ENCODE data around the gene ATF4.
A peak's percentile ranks its signal among the peaks of the same experiment; 100 is the strongest.

Gene ATF4

DNA sequence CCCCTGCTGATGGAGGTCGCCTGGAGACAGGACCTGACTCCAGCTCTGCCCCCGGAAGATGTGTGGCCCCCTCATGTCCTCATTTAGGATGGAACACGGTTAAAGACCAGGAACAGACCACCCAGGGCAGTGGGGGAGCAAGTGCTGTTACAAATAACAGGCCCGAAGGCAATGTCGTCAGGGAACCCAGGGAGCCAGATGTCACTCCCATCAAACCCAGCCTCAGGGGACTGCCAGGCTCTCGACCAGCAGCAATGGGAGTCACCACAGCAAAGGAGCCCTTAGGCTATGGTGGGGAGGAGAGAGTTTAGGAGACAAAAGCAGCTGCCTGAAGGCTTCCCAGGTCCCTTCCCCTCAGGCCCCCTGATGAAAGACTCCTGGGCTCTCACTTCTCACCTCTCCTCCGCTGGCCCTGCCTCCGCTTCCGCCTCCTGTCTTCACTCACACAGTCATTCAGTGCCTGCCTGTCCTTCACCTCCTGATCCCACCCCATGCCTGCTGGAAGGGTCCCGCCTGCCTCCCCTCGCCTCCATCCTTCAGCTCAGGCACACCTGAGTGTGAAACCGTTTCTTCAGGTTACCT, 7.8 kb downstream of the ATF4 start:
- peak overlapping the region; percentile 35 to 43 for H3K9ac ChIP-seq (ENCODE audit: low read depth in 1 of 2, low read length in 2 of 2)

DNA sequence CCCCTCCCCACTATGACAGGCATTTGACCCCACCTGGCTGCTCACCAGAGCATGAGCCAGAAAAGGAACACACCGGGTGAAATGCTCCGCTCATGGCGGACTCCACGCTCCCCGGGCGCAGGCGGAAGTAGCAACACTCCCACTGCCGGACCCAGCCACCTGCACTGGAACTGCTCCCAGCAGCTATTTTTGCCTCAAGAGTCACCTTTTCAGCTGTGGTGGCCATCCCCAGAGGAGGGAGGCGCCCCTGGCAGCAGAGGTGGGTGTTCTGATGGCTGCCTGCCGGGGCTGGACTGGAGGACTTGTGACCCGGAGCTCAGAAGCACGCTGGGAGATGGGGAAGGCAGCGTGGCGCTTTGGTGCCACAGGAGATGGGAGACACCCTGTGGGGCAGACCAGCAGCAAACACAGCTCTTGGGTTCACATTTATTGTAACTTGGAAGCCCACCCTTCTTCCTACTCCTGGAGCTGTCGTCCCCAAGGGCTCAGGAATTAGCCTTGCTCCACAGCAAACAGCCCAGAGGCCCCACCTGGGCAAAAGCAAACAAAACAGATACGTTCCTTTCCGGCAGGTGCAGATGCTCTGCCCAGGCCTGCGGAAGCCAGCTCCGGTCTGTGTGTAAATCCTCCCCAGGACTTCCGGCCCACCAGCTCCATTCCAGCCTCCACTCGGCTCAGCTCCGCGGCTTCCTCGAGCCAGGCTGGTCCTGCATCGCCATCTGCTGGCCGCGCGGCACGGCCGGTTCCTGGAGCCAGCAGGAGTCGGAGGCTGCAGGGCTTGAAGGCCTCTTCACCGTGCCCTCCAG, 8.5 kb downstream of the ATF4 start:
- Histone ChIP-seq H3K4me1 (ENCODE audit: control insufficient read depth in 1 of 2, insufficient read depth in 2 of 2, low read length in 2 of 2) (peaks cover 47 to 68% of the 10 kb centered on the region in 2 donors), H3K27ac (ENCODE audit: low read depth, low read length) (peak overlapping the region; percentile 69), H3K4me3 (ENCODE audit: low read depth in 1 of 2, low read length in 2 of 2) (peak overlapping the region; percentile 10 to 65), H3K9me3 (ENCODE audit: control insufficient read depth in 1 of 2, low read length in 2 of 2) (no peaks in the 10 kb centered on the region), H3K9ac (ENCODE audit: low read depth in 1 of 2, low read length in 2 of 2) (peak overlapping the region; percentile 35 to 43), H3K27me3 (ENCODE audit: control insufficient read depth in 1 of 2, insufficient read depth in 2 of 2, low read length in 2 of 2) (no peaks in the 10 kb centered on the region), H3K36me3 (ENCODE audit: control insufficient read depth in 1 of 2, insufficient read depth in 2 of 2, low read length in 2 of 2) (peaks cover 15 to 33% of the 10 kb centered on the region in 2 donors)

More for the DNA sequence above, 7.8 kb downstream of the ATF4 start:
- H3K4me3 ChIP-seq (ENCODE audit: low read depth in 1 of 2, low read length in 2 of 2), result peak overlapping the region; percentile 10 to 65
- peaks cover 49 to 71% of the 10 kb centered on the region in 2 donors for H3K4me1 ChIP-seq (ENCODE audit: control insufficient read depth in 1 of 2, insufficient read depth in 2 of 2, low read length in 2 of 2)
- no peaks in the 10 kb centered on the region for H3K9me3 ChIP-seq (ENCODE audit: control insufficient read depth in 1 of 2, low read length in 2 of 2)
- H3K27me3 ChIP-seq (ENCODE audit: control insufficient read depth in 1 of 2, insufficient read depth in 2 of 2, low read length in 2 of 2), result no peaks in the 10 kb centered on the region
- peaks cover 18 to 37% of the 10 kb centered on the region in 2 donors for H3K36me3 ChIP-seq (ENCODE audit: control insufficient read depth in 1 of 2, insufficient read depth in 2 of 2, low read length in 2 of 2)
- peak overlapping the region; percentile 69 for H3K27ac ChIP-seq (ENCODE audit: low read depth, low read length)

DNA sequence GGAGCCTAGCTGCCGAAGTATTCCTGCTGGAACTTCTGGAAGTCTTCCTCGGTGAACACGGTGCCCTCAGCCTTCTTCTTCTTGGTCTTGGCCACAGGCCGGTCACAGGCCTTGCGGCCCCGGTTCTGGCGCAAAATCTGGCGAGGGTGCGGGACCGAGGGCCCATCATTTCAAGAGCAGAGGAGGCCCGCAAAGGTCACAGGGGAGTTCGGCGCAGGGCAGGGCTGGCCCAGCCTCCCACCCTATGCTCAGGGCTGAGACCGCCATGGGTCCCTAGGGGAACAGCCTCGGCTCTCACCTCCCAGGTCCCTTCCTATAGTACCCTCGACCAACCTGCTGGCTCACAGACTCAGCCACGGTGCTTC, 9.1 kb downstream of the ATF4 start:
- Histone ChIP-seq H3K4me1 (ENCODE audit: control insufficient read depth in 1 of 2, insufficient read depth in 2 of 2, low read length in 2 of 2) (peaks cover 48 to 65% of the 10 kb centered on the region in 2 donors), H3K4me3 (ENCODE audit: low read depth in 1 of 2, low read length in 2 of 2) (peak overlapping the region; percentile 23 to 65), H3K9ac (ENCODE audit: low read depth in 1 of 2, low read length in 2 of 2) (peak overlapping the region in 1 of 2 donors; percentile 15), H3K36me3 (ENCODE audit: control insufficient read depth in 1 of 2, insufficient read depth in 2 of 2, low read length in 2 of 2) (peaks cover 10 to 27% of the 10 kb centered on the region in 2 donors), H3K9me3 (ENCODE audit: control insufficient read depth in 1 of 2, low read length in 2 of 2) (no peaks in the 10 kb centered on the region), H3K27me3 (ENCODE audit: control insufficient read depth in 1 of 2, insufficient read depth in 2 of 2, low read length in 2 of 2) (no peaks in the 10 kb centered on the region), H3K27ac (ENCODE audit: low read depth, low read length) (no peak overlapping the region)

DNA sequence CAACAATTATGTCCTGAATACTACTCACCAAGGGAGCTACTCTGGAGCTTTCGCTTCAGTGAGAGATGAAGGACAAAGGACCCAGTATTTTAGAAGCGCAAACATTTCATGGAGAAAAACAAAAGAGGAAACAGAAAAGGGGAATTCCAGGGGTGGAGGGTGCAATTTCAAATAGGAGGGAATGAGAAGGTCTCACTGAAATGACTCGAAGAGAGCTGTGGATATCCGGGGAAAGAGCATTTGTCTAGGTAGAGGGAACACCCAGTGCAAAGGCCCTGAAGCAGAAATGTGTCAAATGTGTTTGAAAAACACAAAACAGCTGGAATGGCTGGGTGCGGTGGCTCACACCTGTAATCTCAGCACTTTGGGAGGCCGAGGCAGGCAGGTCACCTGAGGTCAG, 9.8 kb downstream of the ATF4 start:
- Histone ChIP-seq H3K27ac (ENCODE audit: low read depth, low read length) (no peak overlapping the region), H3K4me3 (ENCODE audit: low read depth in 1 of 2, low read length in 2 of 2) (peak overlapping the region in 1 of 2 donors; percentile 3), H3K4me1 (ENCODE audit: control insufficient read depth in 1 of 2, insufficient read depth in 2 of 2, low read length in 2 of 2) (peaks cover 51 to 68% of the 10 kb centered on the region in 2 donors), H3K9me3 (ENCODE audit: control insufficient read depth in 1 of 2, low read length in 2 of 2) (no peaks in the 10 kb centered on the region), H3K9ac (ENCODE audit: low read depth in 1 of 2, low read length in 2 of 2) (no peak overlapping the region), H3K27me3 (ENCODE audit: control insufficient read depth in 1 of 2, insufficient read depth in 2 of 2, low read length in 2 of 2) (no peaks in the 10 kb centered on the region), H3K36me3 (ENCODE audit: control insufficient read depth in 1 of 2, insufficient read depth in 2 of 2, low read length in 2 of 2) (peaks cover 9 to 21% of the 10 kb centered on the region in 2 donors)

DNA sequence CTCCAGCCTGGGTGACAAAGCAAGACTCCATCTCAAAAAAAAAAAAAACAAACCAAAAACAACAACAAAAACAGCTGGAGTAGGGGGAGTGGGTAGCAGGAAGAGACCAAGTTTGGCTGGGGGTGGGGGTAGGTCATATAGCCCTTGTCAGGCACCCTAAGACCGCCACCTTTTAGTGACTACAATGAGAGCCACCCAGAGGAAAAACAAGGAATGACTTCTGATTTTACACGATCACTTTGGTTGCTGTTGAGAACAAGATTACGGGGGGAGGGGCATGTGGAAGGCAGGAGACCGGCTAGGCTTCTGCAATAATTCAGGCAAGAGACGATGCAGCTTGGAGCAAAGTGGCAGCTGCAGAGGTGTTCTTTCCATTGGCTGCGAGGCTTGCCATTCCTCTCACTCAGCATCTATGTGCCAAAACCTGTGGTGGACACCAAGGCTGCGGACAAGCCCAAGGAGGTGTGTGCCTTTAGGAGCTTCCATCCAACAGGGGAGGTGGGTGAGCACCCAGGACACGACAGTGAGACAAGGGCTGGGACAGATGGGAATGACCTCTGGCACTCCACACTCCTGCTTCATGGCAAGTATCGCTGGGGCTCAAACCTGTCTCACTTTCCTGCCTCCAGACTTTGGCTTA, 10.4 kb downstream of the ATF4 start:
- peak overlapping the region; percentile 85 to 96 for H3K4me3 ChIP-seq (ENCODE audit: low read depth in 1 of 2, low read length in 2 of 2)
- no peaks in the 10 kb centered on the region for H3K9me3 ChIP-seq (ENCODE audit: control insufficient read depth in 1 of 2, low read length in 2 of 2)
- H3K4me1 ChIP-seq (ENCODE audit: control insufficient read depth in 1 of 2, insufficient read depth in 2 of 2, low read length in 2 of 2), result peaks cover 51 to 63% of the 10 kb centered on the region in 2 donors
- no peaks in the 10 kb centered on the region for H3K27me3 ChIP-seq (ENCODE audit: control insufficient read depth in 1 of 2, insufficient read depth in 2 of 2, low read length in 2 of 2)
- peaks cover 9 to 19% of the 10 kb centered on the region in 2 donors for H3K36me3 ChIP-seq (ENCODE audit: control insufficient read depth in 1 of 2, insufficient read depth in 2 of 2, low read length in 2 of 2)
- no peak overlapping the region for H3K27ac ChIP-seq (ENCODE audit: low read depth, low read length)
- H3K9ac ChIP-seq (ENCODE audit: low read depth in 1 of 2, low read length in 2 of 2), result peak overlapping the region in 1 of 2 donors; percentile 16

DNA sequence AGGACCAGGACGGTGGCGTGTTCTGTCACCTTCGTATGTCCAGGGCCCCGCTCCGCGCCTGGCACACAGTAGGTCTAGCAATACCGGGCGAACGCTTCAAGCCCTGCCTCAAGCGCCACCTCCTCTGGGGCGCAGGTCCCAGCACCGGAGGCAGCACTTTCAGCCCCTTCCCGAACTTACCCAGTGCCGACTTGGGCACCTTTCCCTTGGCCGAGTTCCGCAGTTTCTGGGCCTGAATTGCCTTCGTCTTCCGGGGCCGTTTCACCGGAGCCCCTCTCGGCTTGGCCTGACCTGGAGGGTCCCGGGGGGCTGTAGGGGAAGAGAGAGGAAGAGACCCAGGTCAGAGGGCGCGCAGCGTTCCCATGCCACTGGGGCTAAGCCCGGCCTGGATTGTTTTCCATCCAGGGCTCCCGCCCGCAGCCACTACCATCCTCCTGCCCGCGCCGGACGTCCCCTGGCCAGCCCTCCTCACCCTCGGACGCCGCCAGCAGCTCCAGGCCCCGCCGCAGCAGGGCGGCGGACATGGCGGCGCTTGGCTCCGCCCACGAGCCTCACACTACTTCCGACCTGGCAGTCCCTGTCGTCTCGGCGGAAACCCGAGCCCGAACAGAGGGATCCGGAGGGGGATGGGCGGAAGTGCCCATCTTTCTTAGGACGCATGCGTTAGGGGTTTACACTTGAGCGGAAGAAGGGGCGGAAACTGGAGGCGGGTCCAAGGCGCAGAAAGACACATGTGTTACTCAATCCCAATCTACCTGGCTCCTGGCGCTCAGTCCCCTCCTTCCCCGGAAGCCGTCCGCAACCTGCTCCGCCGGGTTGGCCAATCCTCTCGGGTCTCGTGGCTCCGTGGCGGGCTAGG, 12.1 kb downstream of the ATF4 start, which contains the start of gene RPS19BP1:
Gene RPS19BP1, minus strand, starts transcription at position 534 of the 859 bp plus-strand sequence. Its CDS starts 10 bp downstream, at position 524.
- Histone ChIP-seq H3K27ac (ENCODE audit: low read depth, low read length) (peak within 1 kb of the TSS; percentile 82), H3K4me1 (ENCODE audit: control insufficient read depth in 1 of 2, insufficient read depth in 2 of 2, low read length in 2 of 2) (peaks cover 48 to 53% of the 10 kb centered on the region in 2 donors), H3K9ac (ENCODE audit: low read depth in 1 of 2, low read length in 2 of 2) (peak within 1 kb of the TSS; percentile 90 to 96), H3K36me3 (ENCODE audit: control insufficient read depth in 1 of 2, insufficient read depth in 2 of 2, low read length in 2 of 2) (peaks cover 9 to 19% of the 10 kb centered on the region in 2 donors), H3K9me3 (ENCODE audit: control insufficient read depth in 1 of 2, low read length in 2 of 2) (no peaks in the 10 kb centered on the region), H3K27me3 (ENCODE audit: control insufficient read depth in 1 of 2, insufficient read depth in 2 of 2, low read length in 2 of 2) (no peaks in the 10 kb centered on the region), H3K4me3 (ENCODE audit: low read depth in 1 of 2, low read length in 2 of 2) (peak within 1 kb of the TSS; percentile 85 to 96)

DNA sequence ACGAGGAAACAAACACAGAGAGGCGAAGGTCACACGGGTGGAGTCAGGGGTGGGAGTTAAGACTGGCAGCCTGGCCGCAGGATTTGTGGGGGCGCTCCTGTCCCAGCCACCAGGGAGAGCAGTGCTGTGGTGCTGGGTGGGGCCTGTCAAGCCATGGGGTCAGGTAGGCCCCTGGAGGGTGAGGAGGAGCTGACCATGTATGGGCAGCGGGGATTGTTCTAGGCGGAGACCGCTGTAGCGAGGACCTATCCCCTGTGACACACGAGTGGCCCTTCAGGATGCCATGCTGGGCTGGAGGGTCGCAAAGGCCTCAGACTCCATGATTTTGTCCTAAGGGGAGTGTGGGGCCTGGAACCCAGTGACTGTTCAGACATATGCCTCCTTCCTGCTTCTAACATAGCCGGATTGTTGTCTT, 13.7 kb downstream of the ATF4 start:
- H3K4me3 ChIP-seq (ENCODE audit: low read depth in 1 of 2, low read length in 2 of 2), result no peak overlapping the region
- H3K9me3 ChIP-seq (ENCODE audit: control insufficient read depth in 1 of 2, low read length in 2 of 2), result no peaks in the 10 kb centered on the region
- H3K27me3 ChIP-seq (ENCODE audit: control insufficient read depth in 1 of 2, insufficient read depth in 2 of 2, low read length in 2 of 2), result no peaks in the 10 kb centered on the region
- peaks cover 9 to 17% of the 10 kb centered on the region in 2 donors for H3K36me3 ChIP-seq (ENCODE audit: control insufficient read depth in 1 of 2, insufficient read depth in 2 of 2, low read length in 2 of 2)
- H3K27ac ChIP-seq (ENCODE audit: low read depth, low read length), result no peak overlapping the region
- peaks cover 32 to 37% of the 10 kb centered on the region in 2 donors for H3K4me1 ChIP-seq (ENCODE audit: control insufficient read depth in 1 of 2, insufficient read depth in 2 of 2, low read length in 2 of 2)
- no peak overlapping the region for H3K9ac ChIP-seq (ENCODE audit: low read depth in 1 of 2, low read length in 2 of 2)

DNA sequence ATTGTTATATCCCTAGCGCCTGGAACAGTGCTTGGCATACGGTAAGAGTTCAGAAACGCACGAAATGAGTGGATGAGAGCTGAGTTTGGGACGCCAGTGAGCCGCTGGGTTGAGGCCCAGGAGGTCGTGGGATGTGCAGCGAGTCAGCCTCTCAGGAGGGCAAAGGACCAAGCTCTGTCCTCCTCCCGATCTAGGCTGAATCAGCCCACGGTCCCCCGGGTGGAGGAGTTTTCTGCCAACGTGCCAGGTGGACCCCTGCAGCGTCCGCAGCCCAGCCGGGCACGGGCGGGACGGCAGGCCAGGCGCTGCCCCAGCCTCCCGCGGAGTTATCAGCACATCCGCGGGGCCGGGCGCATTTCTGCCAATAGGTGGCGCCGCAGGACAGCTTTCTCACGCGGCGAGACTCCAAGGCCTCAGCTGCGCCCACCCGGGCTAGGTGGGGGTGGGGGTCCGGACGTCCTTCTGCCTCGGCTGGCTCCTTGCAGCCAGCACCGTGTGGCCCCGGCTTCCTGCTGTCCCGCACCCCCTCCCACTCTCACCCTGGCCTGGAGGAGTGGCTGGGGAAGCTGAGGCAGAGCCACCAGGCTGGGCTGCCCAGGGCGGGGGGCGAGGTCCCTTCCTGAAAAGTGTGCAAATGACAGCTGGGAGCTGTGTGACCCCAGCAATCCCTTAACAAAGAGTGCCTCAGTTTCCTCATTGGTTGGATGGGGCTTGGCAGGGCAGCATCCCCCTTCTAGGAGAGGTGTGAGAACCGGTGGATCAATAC, 14.4 kb downstream of the ATF4 start:
- H3K27ac ChIP-seq (ENCODE audit: low read depth, low read length), result no peak overlapping the region
- peaks cover 5 to 12% of the 10 kb centered on the region in 2 donors for H3K36me3 ChIP-seq (ENCODE audit: control insufficient read depth in 1 of 2, insufficient read depth in 2 of 2, low read length in 2 of 2)
- no peaks in the 10 kb centered on the region for H3K27me3 ChIP-seq (ENCODE audit: control insufficient read depth in 1 of 2, insufficient read depth in 2 of 2, low read length in 2 of 2)
- H3K9me3 ChIP-seq (ENCODE audit: control insufficient read depth in 1 of 2, low read length in 2 of 2), result no peaks in the 10 kb centered on the region
- no peak overlapping the region for H3K9ac ChIP-seq (ENCODE audit: low read depth in 1 of 2, low read length in 2 of 2)
- peak overlapping the region in 1 of 2 donors; percentile 1 for H3K4me3 ChIP-seq (ENCODE audit: low read depth in 1 of 2, low read length in 2 of 2)
- peaks cover 26 to 31% of the 10 kb centered on the region in 2 donors for H3K4me1 ChIP-seq (ENCODE audit: control insufficient read depth in 1 of 2, insufficient read depth in 2 of 2, low read length in 2 of 2)

DNA sequence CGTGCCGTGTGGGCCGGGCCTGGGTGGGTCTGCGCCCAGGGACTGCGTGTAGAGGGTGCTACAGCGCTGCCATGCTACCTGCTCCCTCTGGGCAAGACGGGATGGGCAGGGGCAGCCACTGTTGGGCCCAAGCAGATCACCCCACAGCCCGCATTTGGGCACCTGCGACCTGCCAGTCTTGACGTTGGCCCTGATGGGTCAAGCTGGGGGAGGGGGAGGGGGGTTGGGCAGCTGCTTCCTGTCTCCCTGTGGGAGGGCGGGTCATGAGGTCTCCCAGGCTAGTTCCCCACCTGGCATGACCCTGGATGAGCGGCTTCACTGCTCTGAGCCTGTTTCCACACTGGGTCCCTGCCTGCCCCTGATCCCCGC, 15.0 kb downstream of the ATF4 start:
- H3K9ac ChIP-seq (ENCODE audit: low read depth in 1 of 2, low read length in 2 of 2), result no peak overlapping the region
- no peaks in the 10 kb centered on the region for H3K9me3 ChIP-seq (ENCODE audit: control insufficient read depth in 1 of 2, low read length in 2 of 2)
- H3K4me3 ChIP-seq (ENCODE audit: low read depth in 1 of 2, low read length in 2 of 2), result no peak overlapping the region
- no peaks in the 10 kb centered on the region for H3K27me3 ChIP-seq (ENCODE audit: control insufficient read depth in 1 of 2, insufficient read depth in 2 of 2, low read length in 2 of 2)
- no peak overlapping the region for H3K27ac ChIP-seq (ENCODE audit: low read depth, low read length)
- H3K36me3 ChIP-seq (ENCODE audit: control insufficient read depth in 1 of 2, insufficient read depth in 2 of 2, low read length in 2 of 2), result peaks cover 0 to 7% of the 10 kb centered on the region in 2 donors
- H3K4me1 ChIP-seq (ENCODE audit: control insufficient read depth in 1 of 2, insufficient read depth in 2 of 2, low read length in 2 of 2), result peaks cover 20 to 25% of the 10 kb centered on the region in 2 donors

Data from duodenal mucosa (tissue), 2 donors.